GM21360 (cell line): ENCODE results near the gene LAMB4.

ENCODE experiments used
- ATAC-seq: cut with Tn5 transposase; IDR thresholded peaks from one replicate; pipeline ENCODE4 v1.9.1; 2021; ENCODE audit warnings: mild to moderate bottlenecking, moderate library complexity; ENCODE audit not compliant: unreplicated experiment

The LAMB4 gene

GRCh38 chr7:107973861-107974260 is 156.3 kb downstream of the LAMB4 start:
- ATAC-seq: no peak
